ENCODE measurements around the gene MEAF6.
A peak's percentile ranks its signal among the peaks of the same experiment; 100 is the strongest.
"Not testable (repeated sequence)": the region's sequence is repeated elsewhere in the genome, so short reads cannot be mapped to it uniquely, and the experiment has no call there.

The MEAF6 gene

DNA sequence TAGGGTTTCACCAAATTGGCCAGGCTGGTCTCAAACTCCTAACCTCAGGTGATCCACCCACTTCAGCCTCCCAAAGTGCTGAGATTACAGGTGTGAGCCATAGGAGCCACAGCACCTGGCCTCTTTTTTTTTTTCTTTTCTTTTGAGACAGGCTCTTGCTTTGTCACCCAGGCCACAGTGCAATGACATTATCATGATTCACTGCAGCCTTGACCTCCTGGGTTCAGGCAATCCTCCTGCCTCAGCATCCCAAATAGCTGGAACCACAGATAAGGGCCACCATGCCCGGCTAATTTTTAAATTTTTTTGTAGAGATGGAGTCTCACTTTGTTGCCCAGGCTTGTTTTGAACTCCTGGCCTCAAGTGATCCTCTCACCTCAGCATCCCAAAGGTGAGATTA is 15.3 kb upstream of the MEAF6 start:
- DNase-seq, result not testable (repeated sequence)

GRCh38 chr1:37519613-37520012 is 5.0 kb upstream of the MEAF6 start:
- no peak for DNase-seq

DNA sequence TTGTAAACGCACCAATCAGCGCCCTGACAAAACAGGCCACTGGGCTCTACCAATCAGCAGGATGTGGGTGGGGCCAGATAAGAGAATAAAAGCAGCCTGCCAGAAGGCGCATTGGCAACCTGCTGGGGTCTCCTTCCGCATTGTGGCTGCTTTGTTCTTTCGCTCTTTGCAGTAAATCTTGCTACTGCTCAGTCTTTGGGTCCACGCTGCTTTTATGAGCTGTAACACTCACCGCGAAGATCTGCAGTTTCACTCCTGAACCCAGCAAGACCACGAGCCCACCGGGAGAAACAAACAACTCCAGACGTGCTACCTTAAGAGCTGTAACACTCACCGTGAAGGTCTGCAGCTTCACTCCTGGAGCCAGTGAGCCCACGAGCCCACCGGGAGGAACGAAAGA is 4.4 kb upstream of the MEAF6 start:
- not testable (repeated sequence) for DNase-seq

DNA sequence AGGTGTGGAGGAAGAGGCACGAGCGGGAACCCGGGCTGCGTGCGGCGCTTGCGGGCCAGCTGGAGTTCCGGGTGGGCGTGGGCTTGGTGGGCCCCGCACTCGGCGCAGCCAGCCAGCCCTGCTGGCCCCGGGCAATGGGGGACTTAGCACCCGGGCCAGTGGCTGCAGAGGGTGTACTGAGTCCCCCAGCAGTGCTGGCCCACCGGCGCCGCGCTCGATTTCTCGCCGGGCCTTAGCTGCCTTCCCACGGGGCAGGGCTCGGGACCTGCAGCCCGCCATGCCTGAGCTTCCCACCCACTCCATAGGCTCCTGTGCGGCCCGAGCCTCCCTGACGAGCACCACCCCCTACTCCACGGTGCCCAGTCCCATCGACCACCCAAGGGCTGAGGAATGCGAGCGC is 3.7 kb upstream of the MEAF6 start:
- not testable (repeated sequence) for DNase-seq

GRCh38 chr1:37517569-37517968 is 3.0 kb upstream of the MEAF6 start:
- no peak for DNase-seq

DNA sequence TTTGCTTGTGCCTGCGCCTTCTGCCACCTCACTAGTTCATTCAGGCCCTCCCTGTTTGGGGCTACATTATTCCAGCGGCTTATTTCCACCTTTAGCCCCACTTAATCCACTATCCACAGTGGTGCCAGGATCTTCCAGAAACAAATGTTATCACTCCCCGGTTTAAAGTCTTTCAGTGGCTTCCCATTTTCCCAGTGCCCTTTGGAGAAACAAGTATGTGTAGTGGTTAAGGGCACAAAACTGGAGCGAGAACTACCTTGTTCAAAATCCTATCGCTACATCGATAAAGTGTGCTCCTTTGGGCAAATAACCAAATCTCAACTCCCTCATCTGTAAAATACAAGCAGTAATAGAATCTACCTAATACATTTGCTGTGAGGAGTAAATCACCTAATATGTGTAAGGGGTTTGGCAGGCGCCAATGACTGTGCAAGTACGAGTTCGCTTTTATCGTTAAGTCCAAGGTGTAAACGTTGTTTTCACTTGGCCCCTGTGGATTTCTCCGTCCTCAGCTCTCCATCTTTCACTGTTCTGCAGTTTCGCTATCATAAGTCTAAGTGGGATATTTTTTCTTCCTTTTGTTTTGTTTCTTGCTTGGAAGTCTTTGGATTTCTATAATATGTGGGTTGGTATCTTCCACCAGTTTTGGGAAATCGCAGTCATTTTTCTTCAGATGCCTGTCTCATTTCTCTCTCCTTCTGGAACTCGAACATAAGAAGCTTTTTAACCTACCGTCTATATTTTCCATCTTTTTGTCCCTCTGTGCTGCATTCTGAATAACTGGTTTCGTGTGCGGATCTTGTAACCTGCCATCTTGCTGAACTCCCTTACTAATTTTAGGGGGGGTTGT is 844 bp upstream of the MEAF6 start:
- DNase-seq, result no peak

- peak; percentile 20 for DNase-seq
These were observed 694 bp downstream of the MEAF6 start for GRCh38 chr1:37513795-37514349.

GRCh38 chr1:37509181-37509580 is 5.4 kb downstream of the MEAF6 start:
- no peak for DNase-seq

- no peak for DNase-seq
These were observed 7.8 kb downstream of the MEAF6 start for GRCh38 chr1:37506740-37507139.

GRCh38 chr1:37502791-37503190 is 11.8 kb downstream of the MEAF6 start:
- DNase-seq, result not testable (repeated sequence)

DNA sequence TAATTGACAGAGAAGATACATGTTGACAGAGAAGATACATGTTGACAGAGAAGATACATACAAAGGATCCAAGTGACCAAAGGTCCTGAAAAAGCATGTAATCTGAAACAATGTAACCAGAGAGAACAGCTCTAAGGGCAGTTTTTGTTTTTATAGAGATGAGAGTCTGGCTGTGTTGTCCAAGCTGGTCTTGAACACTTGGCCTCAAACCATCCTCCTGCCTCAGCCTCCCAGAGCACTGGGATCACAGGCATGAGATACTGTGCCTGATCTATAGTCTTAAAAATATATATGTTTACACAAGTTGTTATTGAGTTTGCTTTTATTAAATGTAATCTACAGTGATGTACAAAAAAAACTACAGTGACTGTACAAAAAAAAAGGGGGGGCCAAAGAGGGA is 12.5 kb downstream of the MEAF6 start:
- no peak for DNase-seq

- no peak for DNase-seq
These were observed 12.9 kb downstream of the MEAF6 start for GRCh38 chr1:37501661-37502060.

DNA sequence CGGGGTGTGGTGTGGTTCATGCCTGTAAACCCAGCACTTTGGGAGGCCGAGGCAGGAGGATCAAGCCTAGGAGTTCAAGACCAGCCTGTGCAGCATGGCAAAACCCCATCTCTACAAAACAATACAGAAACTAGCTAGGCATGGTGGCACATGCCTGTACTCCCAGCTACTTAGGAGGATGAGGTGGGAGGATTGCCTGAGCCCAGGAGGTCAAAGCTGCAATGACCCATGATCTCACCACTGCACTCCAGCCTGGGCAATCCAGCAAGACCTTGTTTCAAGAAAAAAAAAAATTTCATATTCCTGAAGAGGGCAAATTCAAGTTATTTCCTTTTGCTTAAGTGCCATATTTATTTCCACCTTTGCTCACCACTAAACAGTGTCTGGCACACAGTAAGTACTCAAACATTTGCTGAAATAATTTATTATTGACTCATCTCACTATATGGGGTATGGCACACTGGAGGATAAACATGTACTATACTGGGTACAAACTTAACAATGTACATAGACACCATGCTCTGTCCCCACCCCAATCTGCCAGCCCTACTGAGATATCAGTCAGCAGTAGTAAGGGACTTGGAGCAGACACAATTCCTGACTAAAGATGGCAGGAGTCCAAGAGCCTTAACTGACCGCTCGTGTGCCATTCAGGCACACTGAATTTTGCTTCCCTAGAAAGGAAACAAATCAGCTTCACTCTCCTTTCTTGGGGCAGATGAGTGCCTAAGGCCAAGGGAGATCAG is 15.5 kb downstream of the MEAF6 start:
- DNase-seq, result no peak

- DNase-seq, result no peak
These were observed 16.7 kb downstream of the MEAF6 start for GRCh38 chr1:37497832-37498231.

DNA sequence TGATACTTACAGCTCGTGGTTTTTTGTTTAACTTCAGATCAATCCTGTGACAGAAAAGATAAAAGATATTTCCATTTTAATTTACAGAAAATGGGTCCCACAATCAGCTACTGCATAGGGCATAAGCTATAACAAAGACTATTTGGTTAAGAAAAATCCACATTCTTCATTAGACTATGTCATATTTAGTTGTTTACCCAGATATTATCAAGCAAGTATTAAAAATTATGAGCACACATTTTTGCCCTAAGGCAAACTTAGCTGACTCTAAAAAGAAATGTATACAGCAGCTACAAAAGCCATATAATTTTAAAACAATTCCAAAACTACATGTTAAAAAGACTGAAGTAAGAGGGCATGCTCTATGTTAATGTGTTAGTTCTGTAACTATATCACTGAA is 18.7 kb downstream of the MEAF6 start:
- no peak for DNase-seq

DNA sequence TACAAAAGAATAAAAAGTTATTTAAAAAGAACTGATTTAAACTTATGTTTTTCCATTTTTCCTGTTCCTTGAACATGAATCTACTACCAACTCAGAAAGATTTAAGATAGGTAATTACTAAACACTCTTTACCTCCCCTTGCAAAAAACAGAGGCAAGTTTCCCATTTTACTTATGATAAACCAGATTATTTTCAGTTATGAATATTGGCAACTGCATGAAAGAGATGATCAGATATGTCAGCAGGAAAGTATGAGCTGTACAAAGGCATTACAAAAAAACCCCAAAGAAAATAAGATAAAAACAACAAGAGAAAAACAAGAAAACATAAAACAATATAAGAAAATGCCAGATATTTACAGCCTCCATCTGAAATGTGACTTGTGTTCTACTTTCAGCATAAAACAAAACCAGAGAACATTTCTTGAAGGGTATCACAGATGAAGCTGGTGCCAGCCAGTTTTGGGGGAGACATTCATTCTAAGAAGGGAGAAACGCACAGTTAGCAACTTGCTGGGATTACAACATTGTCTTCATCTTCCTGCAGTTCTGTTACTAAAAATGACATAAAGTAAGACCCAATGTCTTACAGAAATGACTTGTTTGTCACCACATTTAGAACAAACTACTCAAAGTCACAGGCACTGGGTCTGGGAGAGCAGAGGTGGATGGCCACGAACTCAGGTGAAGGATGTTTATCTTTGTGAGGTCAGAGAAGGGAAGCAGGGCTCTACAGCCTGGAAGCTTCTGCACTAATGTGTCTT is 21.0 kb downstream of the MEAF6 start:
- DNase-seq, result no peak

GRCh38 chr1:37487619-37487984 is 27.0 kb downstream of the MEAF6 start:
- DNase-seq, result no peak

DNA sequence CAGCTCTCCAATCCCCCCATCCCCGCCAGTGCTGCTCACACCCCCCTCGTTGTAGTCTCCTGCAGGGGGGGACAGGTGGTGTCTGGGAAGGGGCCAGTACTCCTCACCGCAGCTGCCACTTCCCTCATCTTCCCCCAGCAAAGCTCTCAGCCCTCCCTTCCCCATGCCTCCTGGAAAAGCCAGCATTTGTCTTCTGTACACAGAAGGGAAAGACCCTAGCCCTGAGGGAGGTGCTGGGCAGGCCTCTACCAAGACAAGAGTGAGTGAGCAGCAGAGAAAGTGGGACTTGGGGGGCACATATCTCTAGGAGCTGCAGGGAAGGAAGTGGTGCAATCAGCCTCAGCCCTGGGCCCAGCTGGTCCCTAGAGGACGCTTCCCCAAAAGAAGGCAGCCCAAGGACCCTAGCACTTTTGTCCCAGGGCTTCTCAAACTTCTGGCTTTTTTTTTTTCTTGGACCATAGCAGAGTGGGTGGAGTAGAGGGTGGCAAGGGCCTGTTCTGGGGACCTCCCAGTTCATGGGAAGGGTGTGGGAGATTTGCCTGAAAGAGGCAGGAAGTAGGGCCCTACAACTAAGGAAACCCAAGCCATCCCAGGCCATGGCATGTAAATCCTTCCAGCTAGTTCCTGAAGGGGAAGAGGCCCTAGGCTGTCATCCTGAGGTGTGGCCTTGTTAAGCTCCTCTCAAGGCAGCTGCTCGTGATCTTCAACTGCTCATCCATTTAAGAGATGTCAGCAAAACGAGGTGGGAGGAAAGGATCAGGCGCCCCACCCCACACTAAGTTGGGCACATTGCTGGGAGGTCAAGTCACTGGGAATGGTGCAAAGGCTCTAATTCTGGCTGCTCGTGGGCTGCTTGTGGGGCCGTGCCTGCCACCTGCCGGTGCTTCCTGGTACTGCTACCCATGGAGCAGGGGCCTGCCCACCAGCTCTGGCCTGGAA is 27.6 kb downstream of the MEAF6 start:
- DNase-seq, result peak; percentile 68

- DNase-seq, result no peak
These were observed 28.5 kb downstream of the MEAF6 start for GRCh38 chr1:37485902-37486679.

GRCh38 chr1:37484325-37485051 is 30.1 kb downstream of the MEAF6 start:
- no peak for DNase-seq

DNA sequence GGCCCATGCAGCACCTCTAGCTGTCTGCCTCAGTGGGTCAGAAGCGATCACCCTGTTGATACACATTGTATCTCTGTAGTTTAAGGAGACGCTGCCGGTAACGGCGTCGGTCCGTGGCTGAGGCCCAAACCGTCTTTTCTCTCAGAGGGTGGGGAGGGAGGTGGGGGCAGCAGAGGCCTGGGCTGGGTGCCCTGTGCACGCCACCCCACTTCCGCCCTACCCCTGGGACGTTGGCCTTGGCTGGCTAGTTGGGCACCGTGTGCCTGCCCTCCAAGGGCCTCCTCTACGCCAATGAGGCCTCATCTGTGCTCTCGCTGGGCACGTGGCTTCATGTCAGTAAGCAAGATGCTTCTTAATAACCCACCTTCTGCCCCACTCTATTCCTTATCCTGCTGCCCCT is 30.8 kb downstream of the MEAF6 start:
- no peak for DNase-seq
